Right lobe of liver (tissue), 4 donors: ENCODE data around the gene PRIMPOL.

Experiments
- POLR2A ChIP-seq: fragments of 450-650 bp; IDR thresholded peaks from one replicate; pipeline ENCODE4 v1.6.1; 2017; ENCODE audit warnings: antibody characterized with exemption, mild to moderate bottlenecking
- TF ChIP-seq, protein P1 (sequence below), 4 donors: fragments of 200-600 bp in 3 of 4; fragments of 450-650 bp in 1 of 4; IDR thresholded peaks; one replicate each; pipeline versions ENCODE4 v1.5.1 to v1.8.0; 2016 to 2022; ENCODE audit warnings: antibody characterized with exemption in 4 of 4, mild to moderate bottlenecking in 2 of 4
- donor health status: DM: no; HTN: no; CAD: no.
- donor health status: DM: no; HTN: no; CAD: no.
- donor health status: DM: no; HTN: yes; CAD: no.

DNA sequence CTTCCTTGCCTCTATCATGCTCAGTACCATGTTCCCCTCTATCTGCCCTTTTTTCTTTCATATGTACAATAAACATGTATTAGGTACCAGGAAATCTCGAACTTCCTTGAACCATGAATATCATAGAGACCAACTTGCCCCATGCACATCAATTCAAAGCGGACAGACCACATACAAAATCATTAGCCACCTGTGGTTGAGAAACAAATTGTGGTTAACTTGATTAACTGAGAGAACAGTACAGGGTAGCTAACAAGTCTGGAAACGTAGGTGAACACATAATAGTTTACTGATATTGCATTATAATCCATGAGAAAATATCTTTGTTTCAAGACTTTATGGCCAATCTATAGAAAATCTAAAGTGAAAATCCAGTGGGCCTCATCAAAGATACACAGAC, 8.5 kb upstream of the PRIMPOL start:
- TF ChIP-seq, protein P1, sequence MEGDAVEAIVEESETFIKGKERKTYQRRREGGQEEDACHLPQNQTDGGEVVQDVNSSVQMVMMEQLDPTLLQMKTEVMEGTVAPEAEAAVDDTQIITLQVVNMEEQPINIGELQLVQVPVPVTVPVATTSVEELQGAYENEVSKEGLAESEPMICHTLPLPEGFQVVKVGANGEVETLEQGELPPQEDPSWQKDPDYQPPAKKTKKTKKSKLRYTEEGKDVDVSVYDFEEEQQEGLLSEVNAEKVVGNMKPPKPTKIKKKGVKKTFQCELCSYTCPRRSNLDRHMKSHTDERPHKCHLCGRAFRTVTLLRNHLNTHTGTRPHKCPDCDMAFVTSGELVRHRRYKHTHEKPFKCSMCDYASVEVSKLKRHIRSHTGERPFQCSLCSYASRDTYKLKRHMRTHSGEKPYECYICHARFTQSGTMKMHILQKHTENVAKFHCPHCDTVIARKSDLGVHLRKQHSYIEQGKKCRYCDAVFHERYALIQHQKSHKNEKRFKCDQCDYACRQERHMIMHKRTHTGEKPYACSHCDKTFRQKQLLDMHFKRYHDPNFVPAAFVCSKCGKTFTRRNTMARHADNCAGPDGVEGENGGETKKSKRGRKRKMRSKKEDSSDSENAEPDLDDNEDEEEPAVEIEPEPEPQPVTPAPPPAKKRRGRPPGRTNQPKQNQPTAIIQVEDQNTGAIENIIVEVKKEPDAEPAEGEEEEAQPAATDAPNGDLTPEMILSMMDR (IDR thresholded peaks at IDR 0.05) = no peak
- TF ChIP-seq POLR2A = no peak
